Neural progenitor cell (in vitro differentiated cells): ENCODE data around the gene CDC42SE2. TPM values are rescaled to one million over a fixed set of nuclear protein-coding genes. Genes with fewer than 3 reads are reported as not detected.

ENCODE experiments used
- DNase-seq: peaks from one replicate; pipeline ENCODE4 v3.0.0-alpha.2; 2016; ENCODE audit warnings: low spot score
- H2AFZ ChIP-seq: fragments of 200-600 bp; sonication (generic); replicated peaks from 2 replicates; pipeline ENCODE4 v1.6.1; 2016; ENCODE audit warnings: antibody characterized with exemption
- H3F3A ChIP-seq: fragments of 200-600 bp; sonication (generic); 2 replicates; pipeline ENCODE4 v1.6.1; 2016; ENCODE audit warnings: antibody characterized with exemption, low read depth
- H3K27ac ChIP-seq: fragments of 200-600 bp; sonication (generic); 2 replicates; pipeline ENCODE4 v1.5.1; 2016; ENCODE audit warnings: mild to moderate bottlenecking
- H3K27me3 ChIP-seq: fragments of 200-600 bp; sonication (generic); 2 replicates; pipeline ENCODE4 v1.6.1; 2016; ENCODE audit warnings: mild to moderate bottlenecking, moderate library complexity
- H3K36me3 ChIP-seq: fragments of 200-600 bp; sonication (generic); 2 replicates; pipeline ENCODE4 v1.5.1; 2016
- H3K4me1 ChIP-seq: fragments of 200-600 bp; sonication (generic); 2 replicates; pipeline ENCODE4 v1.6.1; 2016; ENCODE audit warnings: mixed run types
- H3K4me2 ChIP-seq: fragments of 200-600 bp; sonication (generic); 2 replicates; pipeline ENCODE4 v1.6.1; 2016
- H3K4me3 ChIP-seq: fragments of 200-600 bp; sonication (generic); 2 replicates; pipeline ENCODE4 v1.5.1; 2016
- H3K79me2 ChIP-seq: fragments of 200-600 bp; sonication (generic); 2 replicates; pipeline ENCODE4 v1.6.1; 2016; ENCODE audit warnings: low read depth
- H3K9ac ChIP-seq: fragments of 200-600 bp; sonication (generic); 2 replicates; pipeline ENCODE4 v1.6.1; 2016
- H3K9me3 ChIP-seq: fragments of 200-600 bp; sonication (generic); 2 replicates; pipeline ENCODE4 v1.5.1; 2016; ENCODE audit warnings: low read depth
- H4K20me1 ChIP-seq: fragments of 200-600 bp; sonication (generic); 2 replicates; pipeline ENCODE4 v1.6.1; 2016; ENCODE audit warnings: low read depth
- H3K27ac Mint-ChIP-seq: 3 replicates; pipeline ENCODE4 v1.8.0; 2021; ENCODE audit warnings: mixed read lengths
- H3K27me3 Mint-ChIP-seq: 2 replicates; pipeline ENCODE4 v1.8.0; 2022; ENCODE audit warnings: low read depth, mild to moderate bottlenecking, inconsistent platforms, moderate library complexity, mixed read lengths; ENCODE audit not compliant: insufficient read depth
- H3K36me3 Mint-ChIP-seq: 3 replicates; pipeline ENCODE4 v1.8.0; 2021; ENCODE audit warnings: mixed read lengths
- H3K4me1 Mint-ChIP-seq: 3 replicates; pipeline ENCODE4 v1.8.0; 2021; ENCODE audit warnings: mixed read lengths
- H3K4me3 Mint-ChIP-seq: 3 replicates; pipeline ENCODE4 v1.8.0; 2021; ENCODE audit warnings: mild to moderate bottlenecking, moderate library complexity, mixed read lengths
- H3K9me3 Mint-ChIP-seq: 3 replicates; pipeline ENCODE4 v1.8.0; 2020; ENCODE audit warnings: mixed read lengths
- EZH2 ChIP-seq: fragments of 200-600 bp; sonication (generic); IDR thresholded peaks from 2 replicates; pipeline ENCODE4 v1.6.1; 2017; ENCODE audit warnings: antibody characterized with exemption, mild to moderate bottlenecking, moderate library complexity
- EZH2phosphoT487 ChIP-seq: fragments of 200-600 bp; sonication (generic); IDR thresholded peaks from 2 replicates; pipeline ENCODE4 v1.6.1; 2017; ENCODE audit warnings: antibody characterized with exemption
- total RNA-seq: library from RNA; depleted of rRNA; stranded (reverse); fragments of >200 nt; gene quantifications from 2 replicates; pipeline ENCODE4 v1.2.3, GENCODE V29; 2015; ENCODE audit warnings: low replicate concordance
- TF ChIP-seq, protein P1 (sequence below): fragments of 200-600 bp; sonication (generic); IDR thresholded peaks from 2 replicates; pipeline ENCODE4 v1.5.1; 2017; ENCODE audit warnings: antibody characterized with exemption, mild to moderate bottlenecking

Gene CDC42SE2
- total RNA-seq, 1 donor from 2014 or later = 79.9 TPM

DNA sequence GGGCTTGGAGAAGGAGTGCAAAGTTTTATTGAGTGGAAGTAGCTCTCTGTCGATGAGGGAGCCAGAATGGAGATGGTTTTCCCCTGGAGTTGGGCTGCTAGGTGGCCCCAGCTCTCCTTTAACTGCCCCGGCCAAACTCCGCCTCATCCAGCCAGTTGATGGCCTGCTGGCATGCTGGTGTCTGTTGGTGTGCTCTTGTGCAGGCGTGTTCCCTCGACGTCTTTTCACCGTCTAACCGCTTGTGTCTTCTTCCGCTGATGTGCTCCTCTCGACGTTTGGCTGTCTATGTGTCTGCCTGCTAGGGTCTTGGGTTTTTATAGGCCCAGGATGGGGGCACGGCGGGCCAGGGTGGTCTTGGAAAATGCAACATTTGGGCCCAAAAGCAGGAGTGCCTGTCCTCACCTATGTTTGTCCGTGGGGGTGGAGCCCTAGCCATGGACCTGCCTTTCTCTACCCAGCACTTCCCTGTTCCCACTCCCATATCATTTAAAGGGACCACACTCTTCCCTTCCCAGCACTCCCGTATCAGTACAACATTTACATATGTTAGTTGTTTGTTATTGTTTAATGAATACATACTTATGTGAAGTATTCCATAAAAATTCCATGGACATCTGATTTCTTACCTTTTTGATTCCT lies 97.9 kb downstream of the CDC42SE2 start:
- no peaks in the 10 kb centered on the region for H3K27me3 ChIP-seq
- no peak overlapping the region for H2AFZ ChIP-seq
- no peak overlapping the region for H3K4me2 ChIP-seq
- peaks cover 10% of the 10 kb centered on the region for H3K79me2 ChIP-seq
- no peak overlapping the region for H3K9ac ChIP-seq
- peak overlapping the region; percentile 15 for H3K27ac Mint-ChIP-seq
- H3K4me1 Mint-ChIP-seq = no peaks in the 10 kb centered on the region
- peaks cover 2% of the 10 kb centered on the region for H3K27me3 Mint-ChIP-seq
- H3K4me3 Mint-ChIP-seq = no peak overlapping the region
- H3K4me1 ChIP-seq = no peaks in the 10 kb centered on the region
- H3K4me3 ChIP-seq = no peak overlapping the region
- no peak for DNase-seq
- peaks cover 29% of the 10 kb centered on the region for H3K36me3 Mint-ChIP-seq
- peaks cover 3% of the 10 kb centered on the region for H3K9me3 Mint-ChIP-seq
- H3F3A ChIP-seq = no peaks in the 10 kb centered on the region
- no peak overlapping the region for H3K27ac ChIP-seq
- TF ChIP-seq EZH2 (no peak), EZH2phosphoT487 (no peak)
- TF ChIP-seq, protein P1, sequence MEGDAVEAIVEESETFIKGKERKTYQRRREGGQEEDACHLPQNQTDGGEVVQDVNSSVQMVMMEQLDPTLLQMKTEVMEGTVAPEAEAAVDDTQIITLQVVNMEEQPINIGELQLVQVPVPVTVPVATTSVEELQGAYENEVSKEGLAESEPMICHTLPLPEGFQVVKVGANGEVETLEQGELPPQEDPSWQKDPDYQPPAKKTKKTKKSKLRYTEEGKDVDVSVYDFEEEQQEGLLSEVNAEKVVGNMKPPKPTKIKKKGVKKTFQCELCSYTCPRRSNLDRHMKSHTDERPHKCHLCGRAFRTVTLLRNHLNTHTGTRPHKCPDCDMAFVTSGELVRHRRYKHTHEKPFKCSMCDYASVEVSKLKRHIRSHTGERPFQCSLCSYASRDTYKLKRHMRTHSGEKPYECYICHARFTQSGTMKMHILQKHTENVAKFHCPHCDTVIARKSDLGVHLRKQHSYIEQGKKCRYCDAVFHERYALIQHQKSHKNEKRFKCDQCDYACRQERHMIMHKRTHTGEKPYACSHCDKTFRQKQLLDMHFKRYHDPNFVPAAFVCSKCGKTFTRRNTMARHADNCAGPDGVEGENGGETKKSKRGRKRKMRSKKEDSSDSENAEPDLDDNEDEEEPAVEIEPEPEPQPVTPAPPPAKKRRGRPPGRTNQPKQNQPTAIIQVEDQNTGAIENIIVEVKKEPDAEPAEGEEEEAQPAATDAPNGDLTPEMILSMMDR = no peak
- no peaks in the 10 kb centered on the region for H3K36me3 ChIP-seq
- no peaks in the 10 kb centered on the region for H3K9me3 ChIP-seq
- H4K20me1 ChIP-seq = no peaks in the 10 kb centered on the region

DNA sequence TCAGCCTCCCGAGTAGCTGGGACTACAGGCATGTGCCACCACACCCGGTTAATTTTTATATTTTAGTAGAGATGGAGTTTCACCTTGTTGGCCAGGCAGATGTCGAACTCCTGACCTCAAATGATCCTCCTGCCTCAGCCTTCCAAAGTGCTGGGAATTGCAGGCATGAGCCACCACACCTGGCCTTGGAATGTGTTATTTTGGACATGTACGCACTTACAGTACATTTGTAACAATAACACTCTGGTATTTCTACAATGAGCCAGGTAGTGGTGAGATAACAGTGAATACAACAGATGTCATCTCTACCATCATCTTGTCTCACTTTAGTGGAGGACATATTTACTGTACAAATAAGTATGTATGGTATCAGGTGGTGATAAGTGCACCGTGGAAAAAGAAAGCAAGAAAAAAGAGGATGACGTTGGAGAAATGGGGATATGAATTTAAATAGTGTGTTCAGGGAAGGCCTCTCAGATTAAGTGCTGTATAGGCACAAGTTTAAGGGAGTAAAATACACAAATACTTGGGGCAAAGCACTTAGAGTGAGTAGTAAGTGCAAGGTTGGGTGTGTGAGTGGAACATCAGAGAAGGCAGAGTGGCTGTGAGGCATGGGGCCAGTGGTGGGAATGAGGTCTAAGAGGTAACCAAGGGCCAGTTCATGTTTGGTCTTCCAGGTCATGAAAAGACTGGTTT lies 100.1 kb downstream of the CDC42SE2 start:
- TF ChIP-seq EZH2 = no peak
- TF ChIP-seq, protein P1 = no peak
- TF ChIP-seq EZH2phosphoT487 = no peak
- H3F3A ChIP-seq = no peaks in the 10 kb centered on the region
- peaks cover 41% of the 10 kb centered on the region for H3K36me3 Mint-ChIP-seq
- H3K79me2 ChIP-seq = peaks cover 23% of the 10 kb centered on the region
- no peak for DNase-seq
- no peak overlapping the region for H3K4me2 ChIP-seq
- H4K20me1 ChIP-seq = no peaks in the 10 kb centered on the region
- no peaks in the 10 kb centered on the region for H3K9me3 ChIP-seq
- peaks cover 2% of the 10 kb centered on the region for H3K27me3 Mint-ChIP-seq
- H3K4me3 ChIP-seq = no peak overlapping the region
- H3K9me3 Mint-ChIP-seq = peaks cover 8% of the 10 kb centered on the region
- no peaks in the 10 kb centered on the region for H3K36me3 ChIP-seq
- no peak overlapping the region for H3K9ac ChIP-seq
- H3K4me1 Mint-ChIP-seq = no peaks in the 10 kb centered on the region
- H3K4me1 ChIP-seq = no peaks in the 10 kb centered on the region
- H3K27ac Mint-ChIP-seq = no peak overlapping the region
- H3K27ac ChIP-seq = no peak overlapping the region
- no peaks in the 10 kb centered on the region for H3K27me3 ChIP-seq
- no peak overlapping the region for H3K4me3 Mint-ChIP-seq
- H2AFZ ChIP-seq = no peak overlapping the region

DNA sequence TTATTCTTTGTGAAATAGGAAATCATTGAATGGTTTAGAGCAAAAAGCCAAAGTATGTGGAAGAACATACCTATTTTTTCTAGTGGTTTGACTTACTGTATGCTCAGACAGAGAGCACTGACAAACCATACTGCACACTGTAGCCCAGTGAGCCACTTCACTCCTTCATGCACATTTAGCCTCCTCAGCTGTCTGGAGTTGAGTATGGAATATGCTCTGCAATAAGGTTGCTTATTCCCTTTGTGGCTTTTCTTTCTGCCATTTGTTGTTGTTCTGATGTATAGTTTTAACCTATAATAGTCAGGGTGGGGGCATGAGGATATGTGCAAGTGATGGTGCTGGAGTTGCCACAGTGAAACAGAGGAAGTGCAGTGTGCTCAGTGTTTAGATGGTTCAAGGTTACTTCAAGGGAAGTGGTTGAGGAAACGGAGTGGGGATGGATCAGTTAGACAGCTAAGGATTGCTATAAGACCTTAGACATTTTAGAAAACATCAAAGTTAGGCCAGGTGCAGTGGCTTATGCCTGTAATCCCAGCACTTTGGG lies 100.7 kb downstream of the CDC42SE2 start:
- Histone ChIP-seq H3F3A (no peaks in the 10 kb centered on the region), H3K36me3 (no peaks in the 10 kb centered on the region), H3K9me3 (no peaks in the 10 kb centered on the region), H3K4me3 (no peak overlapping the region), H3K4me1 (no peaks in the 10 kb centered on the region), H3K79me2 (peaks cover 28% of the 10 kb centered on the region), H2AFZ (no peak overlapping the region), H3K27me3 (no peaks in the 10 kb centered on the region), H3K27ac (no peak overlapping the region), H3K9ac (no peak overlapping the region), H3K4me2 (no peak overlapping the region), H4K20me1 (no peaks in the 10 kb centered on the region)
- Mint-ChIP-seq H3K27me3 (peaks cover 2% of the 10 kb centered on the region), H3K4me3 (no peak overlapping the region), H3K27ac (no peak overlapping the region), H3K36me3 (peaks cover 36% of the 10 kb centered on the region), H3K4me1 (no peaks in the 10 kb centered on the region), H3K9me3 (peaks cover 8% of the 10 kb centered on the region)
- no peak for DNase-seq
- TF ChIP-seq, protein P1 = no peak
- TF ChIP-seq EZH2 (no peak), EZH2phosphoT487 (no peak)
